MM.1S (cell line): ENCODE data around the gene IKBKG.
A peak's percentile ranks its signal among the peaks of the same experiment; 100 is the strongest.

Source experiments
- DNase-seq: peaks from one replicate; pipeline ENCODE4 v3.0.0-alpha.2; 2015
- H2AFZ ChIP-seq: fragments of 300-600 bp; sonication (generic); 2 replicates; pipeline ENCODE4 v1.6.0; 2016; ENCODE audit warnings: antibody characterized with exemption, low read length
- H3F3A ChIP-seq: fragments of 300-600 bp; sonication (generic); 2 replicates; pipeline ENCODE4 v1.6.1; 2016; ENCODE audit warnings: mild to moderate bottlenecking, antibody characterized with exemption, low read length, moderate library complexity, mixed read lengths; ENCODE audit not compliant: insufficient read depth
- H3K27ac ChIP-seq: fragments of 300-600 bp; sonication (generic); 2 replicates; pipeline ENCODE4 v1.5.1; 2016; ENCODE audit warnings: mild to moderate bottlenecking, low read length
- H3K27me3 ChIP-seq: fragments of 300-600 bp; sonication (generic); replicated peaks from 2 replicates; pipeline ENCODE4 v1.6.0; 2016; ENCODE audit warnings: low read length; ENCODE audit not compliant: insufficient read depth
- H3K36me3 ChIP-seq: fragments of 300-600 bp; sonication (generic); replicated peaks from 2 replicates; pipeline ENCODE4 v1.6.1; 2016; ENCODE audit warnings: mild to moderate bottlenecking, low read length, mixed read lengths; ENCODE audit not compliant: insufficient read depth
- H3K4me1 ChIP-seq: fragments of 300-600 bp; sonication (generic); 2 replicates; pipeline ENCODE4 v1.6.1; 2016; ENCODE audit warnings: low read length, mixed read lengths
- H3K4me2 ChIP-seq: fragments of 300-600 bp; sonication (generic); 2 replicates; pipeline ENCODE4 v1.6.0; 2016; ENCODE audit warnings: low read depth, low read length
- H3K4me3 ChIP-seq: fragments of 300-600 bp; sonication (generic); 2 replicates; pipeline ENCODE4 v1.5.1; 2016; ENCODE audit warnings: low read length, mixed read lengths
- H3K79me2 ChIP-seq: fragments of 300-600 bp; sonication (generic); 2 replicates; pipeline ENCODE4 v1.6.1; 2016; ENCODE audit warnings: mixed run types, low read length, mixed read lengths
- H3K9ac ChIP-seq: fragments of 300-600 bp; sonication (generic); 2 replicates; pipeline ENCODE4 v1.6.1; 2016; ENCODE audit warnings: low read length, mixed read lengths
- H3K9me2 ChIP-seq: fragments of 300-600 bp; sonication (generic); replicated peaks from 2 replicates; pipeline ENCODE4 v1.6.1; 2016; ENCODE audit warnings: mild to moderate bottlenecking, low read length, mixed read lengths; ENCODE audit not compliant: insufficient read depth
- H3K9me3 ChIP-seq: fragments of 300-600 bp; sonication (generic); replicated peaks from 2 replicates; pipeline ENCODE4 v1.6.1; 2016; ENCODE audit warnings: mild to moderate bottlenecking, low read length, mixed read lengths; ENCODE audit not compliant: insufficient read depth
- H4K20me1 ChIP-seq: fragments of 300-600 bp; sonication (generic); 2 replicates; pipeline ENCODE4 v1.6.1; 2016; ENCODE audit warnings: mild to moderate bottlenecking, low read length, moderate library complexity, mixed read lengths; ENCODE audit not compliant: insufficient read depth
- CTCF ChIP-seq: fragments of 300-600 bp; sonication (generic); IDR thresholded peaks from 2 replicates; pipeline ENCODE4 v1.5.1; 2016; ENCODE audit warnings: antibody characterized with exemption, low read length, mixed read lengths
- EZH2 ChIP-seq: fragments of 300-600 bp; sonication (generic); optimal IDR thresholded peaks from 2 replicates; pipeline ENCODE3; 2017; ENCODE audit warnings: low read depth, mild to moderate bottlenecking, antibody characterized with exemption, low read length, mixed read lengths
- EZH2phosphoT487 ChIP-seq: fragments of 300-600 bp; sonication (generic); IDR thresholded peaks from 2 replicates; pipeline ENCODE4 v1.6.1; 2018; ENCODE audit warnings: antibody characterized with exemption, low read length

The IKBKG gene

GRCh38 chrX:154516656-154517100 is 30.7 kb upstream of the IKBKG start:
- H3K4me1 ChIP-seq, result no peaks in the 10 kb centered on the region
- H3F3A ChIP-seq, result no peaks in the 10 kb centered on the region
- no peak for DNase-seq
- no peaks in the 10 kb centered on the region for H4K20me1 ChIP-seq
- peak overlapping the region; percentile 20; the same call in 1 of the 2 replicates for H3K27ac ChIP-seq
- peaks cover 4% of the 10 kb centered on the region; the same call in 1 of the 2 replicates for H3K79me2 ChIP-seq
- peak overlapping the region; percentile 36; the same call in 1 of the 2 replicates for H3K9ac ChIP-seq
- H3K27me3 ChIP-seq, result no peaks in the 10 kb centered on the region
- H3K9me3 ChIP-seq, result no peaks in the 10 kb centered on the region
- TF ChIP-seq CTCF (no peak), EZH2phosphoT487 (no peak), EZH2 (no peak)
- H3K4me2 ChIP-seq, result peak overlapping the region; percentile 50
- H3K9me2 ChIP-seq, result no peaks in the 10 kb centered on the region
- peak overlapping the region; percentile 65 for H3K4me3 ChIP-seq
- no peaks in the 10 kb centered on the region for H3K36me3 ChIP-seq
- peak overlapping the region; percentile 54 for H2AFZ ChIP-seq

- no peaks in the 10 kb centered on the region for H3K27me3 ChIP-seq
- peak overlapping the region; percentile 50; the same call in 1 of the 2 replicates for H3K4me2 ChIP-seq
- no peaks in the 10 kb centered on the region for H3K9me3 ChIP-seq
- no peak overlapping the region for H3K27ac ChIP-seq
- H4K20me1 ChIP-seq, result no peaks in the 10 kb centered on the region
- H2AFZ ChIP-seq, result no peak overlapping the region
- H3K79me2 ChIP-seq, result peaks cover 4% of the 10 kb centered on the region; the same call in 1 of the 2 replicates
- H3F3A ChIP-seq, result no peaks in the 10 kb centered on the region
- no peak for DNase-seq
- H3K9me2 ChIP-seq, result no peaks in the 10 kb centered on the region
- H3K4me1 ChIP-seq, result no peaks in the 10 kb centered on the region
- no peaks in the 10 kb centered on the region for H3K36me3 ChIP-seq
- no peak overlapping the region for H3K4me3 ChIP-seq
- H3K9ac ChIP-seq, result no peak overlapping the region
- no peak for TF ChIP-seq CTCF
- TF ChIP-seq EZH2phosphoT487, result no peak
- TF ChIP-seq EZH2, result no peak
Observed at GRCh38 chrX:154517101-154517781, 30.2 kb upstream of the IKBKG start.

GRCh38 chrX:154519389-154519788 is 28.0 kb upstream of the IKBKG start:
- no peak overlapping the region for H3K4me2 ChIP-seq
- no peak for DNase-seq

More at GRCh38 chrX:154519389-154519788, 28.0 kb upstream of the IKBKG start:
- Histone ChIP-seq H3K9ac (no peak overlapping the region), H3K27ac (no peak overlapping the region), H4K20me1 (no peaks in the 10 kb centered on the region), H3K36me3 (no peaks in the 10 kb centered on the region), H3F3A (no peaks in the 10 kb centered on the region), H3K9me3 (no peaks in the 10 kb centered on the region), H3K27me3 (no peaks in the 10 kb centered on the region), H2AFZ (no peak overlapping the region), H3K9me2 (no peaks in the 10 kb centered on the region), H3K79me2 (peaks cover 4% of the 10 kb centered on the region; the same call in 1 of the 2 replicates), H3K4me3 (no peak overlapping the region), H3K4me1 (no peaks in the 10 kb centered on the region)
- TF ChIP-seq CTCF (no peak), EZH2 (no peak), EZH2phosphoT487 (no peak)
